GM18526 (cell line): Measurements from ENCODE around the gene CEBPZOS.

Experiments used
- POLR2A ChIP-seq: IDR thresholded peaks from 3 replicates; pipeline ENCODE4 v1.6.1; 2011; ENCODE audit not compliant: insufficient read length; ENCODE audit errors: extremely low read depth

Gene CEBPZOS

GRCh38 chr2:37219046-37219445, 22.8 kb downstream of the CEBPZOS start:
- TF ChIP-seq POLR2A = no peak

- no peak for TF ChIP-seq POLR2A
Measured at GRCh38 chr2:37223131-37223530, 26.8 kb downstream of the CEBPZOS start.

- TF ChIP-seq POLR2A = no peak
Measured at GRCh38 chr2:37224063-37224462, 27.8 kb downstream of the CEBPZOS start.

- TF ChIP-seq POLR2A = no peak
Measured at GRCh38 chr2:37226863-37227262, 30.6 kb downstream of the CEBPZOS start.

GRCh38 chr2:37228788-37229187, 32.5 kb downstream of the CEBPZOS start:
- TF ChIP-seq POLR2A = no peak

GRCh38 chr2:37230581-37230980, 34.3 kb downstream of the CEBPZOS start:
- TF ChIP-seq POLR2A = no peak

GRCh38 chr2:37231241-37232130, 35.2 kb downstream of the CEBPZOS start, which contains the start of the genes CEBPZ and NDUFAF7:
Gene CEBPZ (minus strand): TSS chr2:37231596. CDS start chr2:37231567, 29 bp downstream.
Gene NDUFAF7 (plus strand): TSS chr2:37231658. CDS start chr2:37231706, 48 bp downstream.
- peak; percentile 91 for TF ChIP-seq POLR2A

- TF ChIP-seq POLR2A = no peak
Measured at GRCh38 chr2:37232131-37232933, 36.0 kb downstream of the CEBPZOS start.

- TF ChIP-seq POLR2A = no peak
Measured at GRCh38 chr2:37243435-37243834, 47.1 kb downstream of the CEBPZOS start.

GRCh38 chr2:37244017-37244416, 47.7 kb downstream of the CEBPZOS start:
- TF ChIP-seq POLR2A = no peak

- TF ChIP-seq POLR2A = no peak
Measured at GRCh38 chr2:37244755-37245154, 48.5 kb downstream of the CEBPZOS start.

GRCh38 chr2:37246205-37246604, 49.9 kb downstream of the CEBPZOS start:
- TF ChIP-seq POLR2A = no peak

GRCh38 chr2:37250869-37251740, 54.8 kb downstream of the CEBPZOS start:
- TF ChIP-seq POLR2A = no peak
